HG02884 (cell line): Measurements from ENCODE around the gene CDC27.
"Not testable (repeated sequence)": the region's sequence is repeated elsewhere in the genome, so short reads cannot be mapped to it uniquely, and the experiment has no call there.

Experiments used
- ATAC-seq: cut with Tn5 transposase; IDR thresholded peaks from one replicate; pipeline ENCODE4 v1.9.1; 2021; ENCODE audit warnings: mild to moderate bottlenecking, moderate library complexity; ENCODE audit not compliant: unreplicated experiment

CDC27 gene, protein sequence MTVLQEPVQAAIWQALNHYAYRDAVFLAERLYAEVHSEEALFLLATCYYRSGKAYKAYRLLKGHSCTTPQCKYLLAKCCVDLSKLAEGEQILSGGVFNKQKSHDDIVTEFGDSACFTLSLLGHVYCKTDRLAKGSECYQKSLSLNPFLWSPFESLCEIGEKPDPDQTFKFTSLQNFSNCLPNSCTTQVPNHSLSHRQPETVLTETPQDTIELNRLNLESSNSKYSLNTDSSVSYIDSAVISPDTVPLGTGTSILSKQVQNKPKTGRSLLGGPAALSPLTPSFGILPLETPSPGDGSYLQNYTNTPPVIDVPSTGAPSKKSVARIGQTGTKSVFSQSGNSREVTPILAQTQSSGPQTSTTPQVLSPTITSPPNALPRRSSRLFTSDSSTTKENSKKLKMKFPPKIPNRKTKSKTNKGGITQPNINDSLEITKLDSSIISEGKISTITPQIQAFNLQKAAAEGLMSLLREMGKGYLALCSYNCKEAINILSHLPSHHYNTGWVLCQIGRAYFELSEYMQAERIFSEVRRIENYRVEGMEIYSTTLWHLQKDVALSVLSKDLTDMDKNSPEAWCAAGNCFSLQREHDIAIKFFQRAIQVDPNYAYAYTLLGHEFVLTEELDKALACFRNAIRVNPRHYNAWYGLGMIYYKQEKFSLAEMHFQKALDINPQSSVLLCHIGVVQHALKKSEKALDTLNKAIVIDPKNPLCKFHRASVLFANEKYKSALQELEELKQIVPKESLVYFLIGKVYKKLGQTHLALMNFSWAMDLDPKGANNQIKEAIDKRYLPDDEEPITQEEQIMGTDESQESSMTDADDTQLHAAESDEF

DNA sequence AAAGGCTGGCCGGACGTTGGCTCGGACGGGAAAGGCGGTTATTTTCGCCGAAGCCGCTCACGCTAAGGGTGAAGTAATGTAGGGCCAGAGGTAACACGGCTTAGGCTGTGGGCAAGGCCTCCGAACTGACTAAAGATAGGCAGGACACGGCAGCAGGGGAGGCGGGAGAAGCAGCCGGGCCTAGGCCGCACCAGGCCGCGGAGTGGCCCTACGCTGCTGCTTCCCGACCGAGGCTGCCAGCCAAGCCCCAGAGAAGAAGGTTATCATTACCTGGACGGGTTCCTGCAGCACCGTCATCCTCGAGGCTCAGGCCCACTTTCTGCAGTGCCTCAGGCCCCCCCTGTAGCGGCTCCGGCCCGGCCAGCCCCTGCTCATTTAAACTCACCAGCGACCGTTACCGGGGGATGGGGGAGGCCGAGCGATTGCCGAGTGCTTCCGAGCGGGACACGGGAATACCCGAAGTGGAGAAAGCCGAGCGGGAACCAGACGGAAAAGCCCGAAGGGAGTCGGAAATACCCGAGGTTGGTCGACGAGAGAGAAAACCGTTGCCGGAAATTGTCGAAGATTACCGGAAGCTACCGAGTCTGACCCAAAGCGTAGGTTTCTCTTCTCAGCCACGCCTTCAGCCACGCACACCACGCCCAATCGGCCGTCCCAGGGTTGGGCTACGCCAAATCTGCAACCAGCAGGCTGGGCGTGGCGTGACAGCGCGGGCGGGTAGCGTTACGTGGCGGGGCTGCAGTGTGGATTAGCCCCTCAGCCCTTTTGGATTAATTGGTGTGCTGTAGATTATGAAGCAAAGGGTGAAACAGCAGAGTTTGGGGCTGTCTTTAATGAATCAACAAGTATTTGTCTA is at the start of gene CDC27:
CDC27 (minus strand) TSS at position 420 of the 856 bp plus-strand sequence; CDS start at position 297, 123 bp downstream.
- peak; percentile 91 for ATAC-seq

DNA sequence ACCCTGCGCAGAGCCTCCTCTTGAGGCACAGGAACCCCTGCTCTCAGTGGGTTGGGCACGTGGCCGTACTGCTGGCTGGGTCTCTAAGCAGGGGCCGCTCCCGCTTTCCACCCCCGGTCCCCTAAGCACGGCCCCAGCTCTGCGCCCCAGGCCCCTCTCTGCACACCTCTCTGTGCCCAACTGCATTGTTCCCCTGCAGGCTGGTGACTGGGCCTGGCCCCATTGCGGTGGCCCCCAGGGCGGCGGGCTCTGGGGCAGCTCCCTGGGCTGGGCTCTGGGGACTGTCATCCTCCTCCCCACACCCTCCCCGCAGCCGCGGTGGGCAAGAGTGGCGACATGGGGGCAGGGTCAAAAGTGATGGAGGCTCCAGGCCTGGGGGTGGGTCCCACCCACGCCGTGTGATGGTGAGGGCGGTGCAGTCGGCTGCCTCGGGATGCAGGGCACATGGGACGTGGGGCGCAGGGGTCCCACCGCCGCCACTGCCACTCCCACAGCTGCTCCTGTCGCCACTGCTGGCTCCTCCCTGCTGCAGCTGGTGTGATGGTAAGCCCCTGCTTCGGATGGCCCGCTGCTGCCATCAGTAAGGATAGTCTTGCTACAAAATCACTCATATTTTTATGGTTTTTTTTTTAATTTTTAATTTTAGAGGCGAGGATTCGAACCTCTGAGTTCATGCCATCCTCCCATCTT is 49.4 kb upstream of the CDC27 start:
- no peak for ATAC-seq

DNA sequence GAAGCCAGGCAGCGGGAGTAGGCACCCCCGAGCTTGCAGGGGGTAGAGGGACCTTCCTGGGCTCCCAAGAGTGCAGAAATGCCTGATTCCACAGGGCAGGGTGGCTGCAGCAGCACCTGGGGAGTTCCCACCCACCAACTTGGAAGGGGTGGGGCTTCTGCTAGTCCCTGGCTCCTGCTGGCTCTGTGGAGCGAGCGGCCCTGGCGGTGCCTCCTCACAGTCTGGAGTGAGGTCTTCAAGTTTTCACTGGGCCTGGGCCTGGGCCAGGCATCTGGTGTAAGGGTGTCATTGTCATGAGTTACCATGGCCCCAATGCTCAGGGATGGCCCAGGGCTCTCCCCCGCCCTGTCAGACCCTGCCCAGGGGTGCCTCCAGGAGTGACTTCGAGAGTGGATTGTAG is 48.7 kb upstream of the CDC27 start:
- ATAC-seq: no peak

DNA sequence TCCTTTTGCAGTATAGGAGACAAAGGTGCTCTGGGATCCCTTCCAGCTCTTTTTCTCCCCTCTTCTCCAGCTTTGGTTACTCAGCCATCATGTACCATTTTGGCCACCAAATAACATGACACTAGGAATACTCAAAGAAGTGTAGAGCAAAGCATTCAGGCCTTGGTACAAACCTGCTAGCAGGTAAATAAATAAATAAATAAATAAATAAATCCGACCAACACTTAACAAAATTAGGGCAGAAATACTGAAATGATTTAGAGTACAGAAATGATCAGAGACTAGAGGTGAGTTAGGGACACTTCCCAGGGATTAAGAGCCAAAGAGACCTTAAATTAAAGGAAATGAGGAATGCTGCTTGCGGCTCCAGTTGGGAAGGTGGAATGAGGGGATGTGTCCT is 46.8 kb upstream of the CDC27 start:
- no peak for ATAC-seq

DNA sequence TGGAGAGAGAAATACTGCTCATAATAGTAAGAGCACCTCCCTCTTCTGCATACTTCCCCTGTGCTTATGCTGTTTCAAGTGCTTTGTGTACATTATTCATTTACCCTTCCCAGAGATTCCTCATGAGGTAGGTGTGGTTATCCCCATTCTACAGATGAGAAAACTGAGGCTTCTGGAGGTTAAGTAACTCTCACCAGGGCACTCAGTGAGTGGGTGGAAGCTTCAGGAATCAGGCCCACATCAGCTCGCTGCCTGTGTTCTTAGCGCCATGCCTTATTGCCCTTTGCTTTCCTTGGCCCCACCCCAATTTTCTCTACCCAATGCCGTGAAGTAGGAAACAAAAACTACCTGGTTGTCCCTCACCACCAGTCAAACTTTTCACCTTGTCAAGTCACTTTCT is 46.4 kb upstream of the CDC27 start:
- ATAC-seq: no peak

DNA sequence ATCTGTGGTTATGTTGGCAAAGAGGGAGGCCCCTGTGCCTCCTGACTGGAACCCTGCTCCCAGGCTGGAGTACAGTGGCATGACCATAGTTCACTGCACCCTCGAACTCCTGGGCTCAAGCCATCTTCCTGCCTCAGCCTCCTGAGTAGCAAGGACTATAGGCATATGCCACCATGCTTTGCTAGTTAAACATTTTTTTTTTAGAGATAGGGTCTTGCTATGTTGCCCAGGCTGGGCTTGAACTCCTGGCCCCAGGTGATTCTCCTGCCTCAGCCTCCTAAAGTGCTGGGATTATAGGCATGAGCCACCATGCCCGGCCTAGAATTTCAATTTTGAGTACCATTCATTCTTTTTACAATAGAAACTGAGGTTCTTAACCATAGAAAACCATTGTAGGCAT is 43.4 kb upstream of the CDC27 start:
- no peak for ATAC-seq

DNA sequence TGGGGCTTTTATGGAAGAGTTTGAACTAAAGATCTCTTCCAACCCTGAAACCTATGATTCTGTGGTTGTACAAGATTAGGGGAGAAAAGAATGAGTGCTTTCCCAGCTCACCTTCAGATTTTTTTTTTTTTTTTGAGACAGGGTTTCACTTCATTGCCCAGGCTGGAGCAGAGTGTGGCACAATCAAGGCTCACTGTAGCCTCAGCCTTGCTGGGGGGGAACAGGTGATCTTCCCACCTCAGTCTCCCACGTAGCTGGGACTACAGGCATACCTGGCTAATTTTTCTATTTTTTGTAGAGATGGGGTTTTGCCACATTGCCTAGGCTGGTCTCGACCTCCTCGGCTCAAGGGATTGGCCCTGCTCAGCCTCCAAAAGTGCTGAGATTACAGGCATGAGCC is 42.8 kb upstream of the CDC27 start:
- ATAC-seq: no peak

DNA sequence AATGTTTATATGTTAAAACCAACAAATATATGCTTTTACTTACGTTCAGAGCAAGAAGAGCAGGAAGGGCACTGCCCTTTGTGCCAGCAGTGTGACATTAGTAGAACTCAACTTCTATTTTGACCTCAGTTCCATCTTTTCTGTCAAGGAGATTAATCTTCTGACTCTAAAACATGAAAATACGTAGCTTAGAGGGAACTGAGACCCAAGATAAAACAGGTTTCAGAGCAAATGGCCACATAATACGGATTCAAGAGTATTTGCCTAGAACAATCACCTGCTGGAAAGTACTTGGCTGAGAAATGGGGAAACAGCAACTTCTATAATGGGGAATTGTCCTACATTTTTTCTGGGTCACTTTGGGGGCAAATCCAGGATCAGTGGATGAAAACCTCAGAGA is 42.2 kb upstream of the CDC27 start:
- ATAC-seq: no peak

DNA sequence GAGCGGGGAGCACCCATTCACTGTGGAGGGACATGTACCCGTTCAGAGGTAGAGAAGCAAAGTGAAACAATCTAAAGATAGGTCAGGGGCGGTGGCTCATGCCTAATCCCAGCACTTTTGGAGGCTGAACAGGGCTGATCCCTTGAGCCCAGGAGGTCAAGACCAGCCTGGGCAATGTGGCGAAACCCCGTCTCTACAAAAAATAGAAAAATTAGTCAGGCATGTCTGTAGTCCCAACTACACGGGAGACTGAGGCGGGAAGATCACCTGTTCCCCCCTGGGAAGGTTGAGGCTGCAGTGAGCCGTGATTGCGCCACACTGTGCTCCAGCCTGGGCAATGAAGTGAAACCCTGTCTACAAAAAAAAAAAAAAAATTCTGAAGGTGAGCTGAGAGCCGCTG is 41.8 kb upstream of the CDC27 start:
- ATAC-seq: no peak

DNA sequence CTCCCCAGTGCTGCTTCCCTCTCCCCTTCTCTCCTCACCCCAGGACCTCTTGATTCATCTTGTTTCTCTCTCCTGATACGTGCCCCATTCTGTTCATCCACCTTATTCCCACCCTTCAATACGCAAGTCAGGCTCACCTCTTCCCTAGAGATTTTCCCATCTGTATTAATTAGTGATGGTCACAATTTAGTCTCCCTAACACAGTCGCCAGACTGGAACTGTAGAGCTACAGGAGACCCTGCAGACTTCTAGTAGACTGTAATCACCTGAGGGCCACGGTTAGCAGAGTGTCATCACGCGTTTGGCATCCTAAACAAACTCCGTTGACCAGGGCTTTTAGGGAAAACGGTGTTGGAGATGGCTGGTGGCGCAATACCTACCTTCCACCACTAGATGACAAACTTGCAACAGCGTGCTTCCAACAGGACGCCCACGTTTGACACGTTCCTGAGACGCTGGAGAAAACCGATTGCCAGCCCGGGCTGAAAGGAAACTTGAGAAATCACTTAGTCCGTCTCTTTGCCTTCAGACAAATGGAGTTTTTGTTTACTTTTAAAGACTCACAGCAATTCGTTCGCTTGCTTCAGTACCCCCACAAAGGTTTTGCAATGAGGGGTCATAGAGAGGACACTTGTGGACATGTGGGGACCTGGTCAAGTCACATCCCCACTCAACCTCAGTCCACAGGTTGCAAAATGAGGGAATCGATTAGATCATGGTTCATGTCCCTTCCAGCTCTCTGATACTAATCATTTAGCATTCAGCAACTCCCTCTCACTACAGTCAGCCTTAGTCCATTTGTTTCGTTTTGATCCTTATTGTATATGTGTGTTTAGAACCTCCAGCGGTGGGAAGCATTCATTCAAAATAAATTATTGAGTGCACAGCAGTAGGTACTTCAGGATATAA is 40.7 kb upstream of the CDC27 start:
- ATAC-seq: no peak

DNA sequence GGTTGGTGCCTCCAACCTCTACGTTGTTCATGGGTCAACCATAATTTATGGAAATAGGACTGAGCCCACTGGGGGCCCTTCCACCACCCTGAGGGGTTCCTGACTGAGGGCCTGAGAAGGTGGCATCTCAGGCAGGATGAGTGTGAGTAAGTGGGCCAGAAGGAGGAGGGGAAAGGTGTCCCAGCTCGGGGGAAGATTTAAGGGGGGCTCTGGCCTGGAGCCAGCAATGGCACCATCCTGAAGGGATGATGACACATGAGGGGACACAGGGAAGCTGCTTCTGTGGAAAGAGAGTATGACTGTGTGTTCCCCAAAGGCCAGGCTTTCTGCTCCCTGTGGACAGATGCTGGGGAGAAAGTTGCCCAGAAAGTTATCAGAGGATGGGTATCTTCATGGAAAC is 38.8 kb upstream of the CDC27 start:
- no peak for ATAC-seq

DNA sequence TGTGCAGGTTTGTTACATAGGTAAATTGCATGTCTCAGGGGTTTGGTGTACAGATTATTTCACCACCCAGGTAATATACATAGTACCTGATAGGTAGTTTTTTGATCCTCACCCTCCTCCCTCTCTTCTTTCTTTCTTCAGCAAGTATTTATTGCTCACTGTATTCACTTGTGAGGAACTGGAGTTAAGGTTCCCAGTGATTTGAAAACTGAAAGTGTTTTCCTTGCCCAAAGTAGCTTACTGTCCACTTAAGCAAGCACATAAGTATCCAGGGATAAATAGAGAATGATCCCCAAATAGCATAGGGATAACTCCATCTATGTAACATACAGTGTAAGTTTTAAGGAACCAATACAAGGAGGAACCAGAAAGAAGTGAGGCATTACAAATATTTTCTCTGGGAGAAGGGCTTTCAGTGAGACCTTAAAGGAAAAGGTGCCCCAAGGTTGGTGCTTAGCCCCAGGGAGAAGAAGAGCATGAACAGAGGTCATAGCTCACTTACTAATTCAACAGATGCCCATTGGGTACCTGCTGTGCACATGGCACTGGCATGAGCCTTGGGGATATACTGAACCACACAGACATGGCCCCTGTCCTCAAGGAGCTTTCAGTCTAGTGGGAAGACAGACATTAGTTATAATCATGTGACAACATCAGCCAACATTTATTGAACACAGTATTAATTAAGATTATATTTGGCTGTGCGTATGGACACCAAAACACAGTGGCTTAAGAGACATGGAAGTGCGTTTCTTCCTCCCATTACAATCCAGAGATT is 37.0 kb upstream of the CDC27 start:
- no peak for ATAC-seq

DNA sequence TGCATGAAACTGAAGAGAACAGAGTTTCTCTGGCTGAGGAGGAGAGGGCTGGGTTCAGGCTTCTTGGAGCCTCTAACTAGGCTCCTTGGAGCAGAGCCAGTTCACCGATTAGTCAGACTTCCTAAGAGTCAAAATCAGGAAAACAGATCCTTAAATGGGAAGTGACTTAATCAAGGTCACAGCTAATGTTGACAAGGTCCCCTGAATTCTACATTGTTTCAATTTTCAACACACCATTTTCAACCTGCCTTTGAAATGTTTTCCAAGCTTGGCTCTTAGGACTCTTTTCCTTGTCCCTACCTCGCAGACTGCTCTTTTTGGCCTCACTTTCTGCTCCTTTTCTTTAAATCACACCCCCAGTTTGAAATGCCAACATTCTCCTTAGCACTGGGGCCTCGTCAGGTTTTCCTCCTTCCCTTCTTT is 36.4 kb upstream of the CDC27 start:
- ATAC-seq: no peak

DNA sequence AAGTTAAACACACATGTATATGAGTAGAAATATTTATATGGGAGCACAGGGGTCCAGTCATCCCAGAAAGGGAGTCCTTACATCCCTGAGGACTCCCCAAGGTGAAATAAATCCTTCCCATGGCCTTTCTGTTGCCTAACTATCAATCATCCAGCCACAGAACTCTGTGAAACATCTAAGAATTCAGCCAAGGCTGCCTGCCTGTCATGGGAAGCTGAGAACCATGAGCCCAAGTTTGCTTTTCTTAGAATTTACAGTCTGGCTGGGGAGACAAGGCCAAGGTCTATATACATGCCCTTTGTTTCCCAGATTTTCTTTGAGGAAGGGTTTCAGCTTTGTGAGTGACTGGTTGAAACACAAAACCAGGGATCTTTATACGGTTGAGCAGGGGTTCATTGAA is 35.9 kb upstream of the CDC27 start:
- ATAC-seq: no peak

DNA sequence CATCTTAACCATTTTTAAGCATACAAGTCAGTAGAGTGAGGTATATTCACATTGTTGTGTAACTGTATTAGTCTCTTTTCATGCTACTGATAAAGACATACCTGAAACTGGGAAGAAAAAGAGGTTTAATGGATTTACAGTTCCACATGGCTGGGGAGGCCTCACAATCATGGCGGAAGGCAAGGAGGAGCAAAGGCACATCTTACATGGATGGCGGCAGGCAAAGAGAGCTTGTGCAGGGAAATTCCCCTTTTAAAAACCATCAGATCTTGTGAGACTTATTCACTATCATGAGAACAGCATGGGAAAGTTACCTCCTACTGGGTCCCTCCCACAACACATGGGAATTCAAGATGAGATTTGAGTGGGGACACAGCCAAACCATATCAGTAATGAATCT is 35.0 kb upstream of the CDC27 start:
- ATAC-seq: not testable (repeated sequence)

DNA sequence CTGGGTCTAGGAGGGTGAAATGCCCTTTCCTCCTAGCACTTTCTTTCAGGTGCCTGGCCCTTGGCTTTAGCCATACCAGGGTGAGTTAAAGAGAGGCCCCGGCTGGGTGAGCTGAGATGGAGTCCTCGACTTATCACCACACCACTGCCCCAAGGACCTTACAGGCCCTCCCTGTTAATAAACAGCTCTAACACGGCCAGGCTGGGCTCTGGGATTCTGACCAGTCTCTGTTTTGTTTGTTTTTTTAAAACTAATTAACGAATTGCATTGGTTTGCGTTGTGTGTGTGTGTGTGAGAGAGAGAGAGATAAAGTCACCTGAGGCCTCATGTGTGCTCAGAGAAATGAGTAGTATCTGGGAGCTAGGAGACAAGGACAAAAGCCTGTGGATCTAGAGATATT is 34.4 kb upstream of the CDC27 start:
- no peak for ATAC-seq

DNA sequence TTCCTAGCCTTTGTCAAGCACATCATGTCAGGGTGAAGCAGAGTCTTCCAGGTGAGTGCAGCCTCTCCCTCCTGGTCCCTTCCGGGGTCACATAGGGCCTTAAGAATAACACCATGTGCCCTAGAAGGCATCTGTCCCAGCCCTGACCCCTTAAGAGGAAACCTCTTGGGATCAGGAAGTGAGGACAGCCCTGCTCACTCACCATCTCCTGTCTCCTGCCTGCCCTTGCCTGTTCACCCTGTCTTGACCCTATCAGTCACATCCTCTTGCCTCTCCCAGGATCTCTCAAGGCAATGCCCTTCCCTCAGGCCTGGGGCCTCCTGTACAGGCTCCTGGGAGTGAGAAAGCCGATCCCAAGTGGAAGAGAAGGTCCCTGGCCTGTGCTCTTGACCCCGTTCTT is 33.9 kb upstream of the CDC27 start:
- ATAC-seq: no peak

DNA sequence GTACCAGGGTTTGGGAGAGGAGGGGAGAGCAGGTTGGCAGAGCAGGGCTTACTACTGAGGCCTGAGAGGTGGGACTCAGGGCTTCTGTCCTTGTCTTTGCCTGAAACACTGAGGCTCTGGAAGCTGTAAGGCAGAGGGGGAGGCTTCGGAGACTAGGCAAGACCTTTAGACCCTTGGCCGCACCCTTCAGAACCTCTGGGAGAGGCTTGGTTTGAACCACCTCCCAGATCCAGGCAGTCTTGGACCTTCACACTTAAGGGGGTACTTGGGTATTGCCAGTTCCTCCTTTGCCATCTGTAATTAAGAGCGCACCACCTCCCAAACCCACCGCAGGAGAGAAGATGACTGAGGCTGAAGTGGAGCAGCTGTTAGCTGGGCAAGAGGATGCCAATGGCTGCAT is 33.0 kb upstream of the CDC27 start:
- ATAC-seq: no peak

DNA sequence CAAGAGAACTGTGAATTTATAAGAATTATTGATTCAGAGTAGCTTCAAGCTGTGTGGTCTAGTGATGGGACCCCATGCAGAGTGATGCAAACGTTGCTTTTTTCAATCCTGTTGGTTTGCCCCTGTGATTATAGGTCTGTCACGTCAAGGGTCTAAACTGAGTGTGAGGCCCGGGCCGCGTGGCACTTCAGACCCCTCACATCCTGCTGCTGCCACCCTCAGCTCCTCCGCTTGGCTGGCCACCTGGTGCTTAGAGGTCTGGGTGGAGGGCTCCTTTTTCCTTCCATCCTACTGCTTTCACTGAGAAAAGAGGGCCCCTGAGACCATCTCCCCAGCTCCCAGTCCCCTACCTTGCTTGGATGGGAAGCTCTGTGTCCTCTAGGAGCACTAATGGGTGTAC is 32.1 kb upstream of the CDC27 start:
- ATAC-seq: no peak
